ENCODE results near the gene ATP9B. TPM values are rescaled to one million over a fixed set of nuclear protein-coding genes. Genes with fewer than 3 reads are reported as not detected.

The ATP9B gene
- total and polyA plus RNA-seq, 10 donors = 7.5 to 58.4 (median 42.7) TPM

DNA sequence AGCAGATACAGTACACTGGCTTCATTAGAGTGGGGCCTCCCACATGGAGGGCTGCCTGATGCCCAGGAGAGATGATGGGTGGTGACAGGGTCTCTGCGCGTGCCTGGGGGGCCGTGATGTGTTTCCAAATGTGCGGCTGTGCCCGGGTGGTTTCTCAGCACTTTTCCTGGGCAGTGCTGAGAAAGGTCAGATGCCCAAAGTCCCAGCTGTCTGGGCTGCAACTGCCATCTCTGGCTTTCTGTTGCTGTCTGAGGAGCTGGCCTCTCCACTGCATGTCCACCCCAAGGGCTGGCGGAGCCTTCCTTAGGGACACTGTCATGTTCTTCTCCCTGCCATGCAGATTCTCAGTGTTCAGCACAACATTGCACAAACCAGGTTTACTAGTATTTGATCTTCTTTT lies 263.9 kb downstream of the ATP9B start:
- 91 to 98% (median 97%) methylated on average over 6 of the region's 6 CpGs for WGBS, 5 donors
- no peak for TF ChIP-seq POLR2AphosphoS5 (IDR thresholded peaks at IDR 0.05)
- peaks cover 2 to 95% (median 36%) of the 10 kb centered on the region in 6 donors for H3K36me3 ChIP-seq
- H3K9me3 ChIP-seq = no peaks in the 10 kb centered on the region
- no peaks in the 10 kb centered on the region for H3K27me3 ChIP-seq (replicated peaks in 1 of 7)
- no peak overlapping the region for H3K4me3 ChIP-seq
- no peaks in the 10 kb centered on the region for H3K4me1 ChIP-seq
- H3K27ac ChIP-seq = no peak overlapping the region
- intact Hi-C loops (cut with DNase I; ENCODE audit: low total_unique reads) = no loop called here
- no peak for DNase-seq

DNA sequence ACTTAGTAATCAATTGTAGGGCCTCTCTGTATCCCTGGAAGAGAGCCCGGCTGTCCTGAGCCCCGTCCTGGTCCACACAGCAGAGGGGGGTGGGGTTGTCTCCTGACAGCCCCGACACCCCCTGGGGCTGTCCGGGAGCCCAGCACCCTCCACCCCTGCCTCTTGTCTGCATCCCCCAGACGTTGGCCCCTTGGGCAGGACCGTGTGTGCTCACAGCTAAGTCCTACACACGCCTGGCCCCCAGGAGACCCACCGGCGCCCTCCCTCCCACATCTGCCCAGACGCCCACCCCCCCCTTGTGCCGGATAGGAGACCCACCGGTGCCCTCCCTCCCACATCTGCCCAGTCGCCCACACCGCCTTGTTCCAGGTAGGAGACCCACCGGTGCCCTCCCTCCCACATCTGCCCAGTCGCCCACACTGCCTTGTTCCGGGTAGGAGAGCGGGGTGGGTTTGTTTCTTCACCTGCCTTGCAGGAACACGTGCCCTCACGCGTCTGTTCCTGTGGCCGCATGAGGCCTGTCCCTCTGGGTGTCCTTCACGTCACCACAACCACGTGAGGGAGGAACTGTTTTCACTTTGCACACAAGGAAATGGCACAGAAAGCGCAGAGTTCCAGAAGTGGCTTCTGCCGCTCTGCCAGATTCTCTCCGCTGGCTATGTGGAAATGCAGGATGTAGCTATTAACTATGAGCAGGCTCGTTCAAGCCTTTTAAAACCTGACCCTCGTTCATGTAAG lies 265.5 kb downstream of the ATP9B start:
- intact Hi-C loops (cut with DNase I; ENCODE audit: low total_unique reads) = no loop called here
- no peak overlapping the region for H3K4me3 ChIP-seq
- no peak for DNase-seq
- H3K27me3 ChIP-seq (replicated peaks in 1 of 7) = no peaks in the 10 kb centered on the region
- H3K27ac ChIP-seq = no peak overlapping the region
- peaks cover 0 to 11% (median 0%) of the 10 kb centered on the region in 8 donors for H3K9me3 ChIP-seq
- no peaks in the 10 kb centered on the region for H3K4me1 ChIP-seq
- WGBS, 5 donors = 83 to 90% (median 88%) methylated on average over 27 to 29 of the region's 29 CpGs
- TF ChIP-seq POLR2AphosphoS5 (IDR thresholded peaks at IDR 0.05) (peak in 1 of 3 donors; percentile 14), POLR2A (IDR thresholded peaks at IDR 0.05) (no peak)
- TF ChIP-seq, protein P1, sequence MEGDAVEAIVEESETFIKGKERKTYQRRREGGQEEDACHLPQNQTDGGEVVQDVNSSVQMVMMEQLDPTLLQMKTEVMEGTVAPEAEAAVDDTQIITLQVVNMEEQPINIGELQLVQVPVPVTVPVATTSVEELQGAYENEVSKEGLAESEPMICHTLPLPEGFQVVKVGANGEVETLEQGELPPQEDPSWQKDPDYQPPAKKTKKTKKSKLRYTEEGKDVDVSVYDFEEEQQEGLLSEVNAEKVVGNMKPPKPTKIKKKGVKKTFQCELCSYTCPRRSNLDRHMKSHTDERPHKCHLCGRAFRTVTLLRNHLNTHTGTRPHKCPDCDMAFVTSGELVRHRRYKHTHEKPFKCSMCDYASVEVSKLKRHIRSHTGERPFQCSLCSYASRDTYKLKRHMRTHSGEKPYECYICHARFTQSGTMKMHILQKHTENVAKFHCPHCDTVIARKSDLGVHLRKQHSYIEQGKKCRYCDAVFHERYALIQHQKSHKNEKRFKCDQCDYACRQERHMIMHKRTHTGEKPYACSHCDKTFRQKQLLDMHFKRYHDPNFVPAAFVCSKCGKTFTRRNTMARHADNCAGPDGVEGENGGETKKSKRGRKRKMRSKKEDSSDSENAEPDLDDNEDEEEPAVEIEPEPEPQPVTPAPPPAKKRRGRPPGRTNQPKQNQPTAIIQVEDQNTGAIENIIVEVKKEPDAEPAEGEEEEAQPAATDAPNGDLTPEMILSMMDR (IDR thresholded peaks at IDR 0.05 in 8 of 11, conservative IDR thresholded peaks at IDR 0.05 in 3 of 11) = no peak
- H3K36me3 ChIP-seq = peaks cover 2 to 98% (median 39%) of the 10 kb centered on the region in 6 donors

DNA sequence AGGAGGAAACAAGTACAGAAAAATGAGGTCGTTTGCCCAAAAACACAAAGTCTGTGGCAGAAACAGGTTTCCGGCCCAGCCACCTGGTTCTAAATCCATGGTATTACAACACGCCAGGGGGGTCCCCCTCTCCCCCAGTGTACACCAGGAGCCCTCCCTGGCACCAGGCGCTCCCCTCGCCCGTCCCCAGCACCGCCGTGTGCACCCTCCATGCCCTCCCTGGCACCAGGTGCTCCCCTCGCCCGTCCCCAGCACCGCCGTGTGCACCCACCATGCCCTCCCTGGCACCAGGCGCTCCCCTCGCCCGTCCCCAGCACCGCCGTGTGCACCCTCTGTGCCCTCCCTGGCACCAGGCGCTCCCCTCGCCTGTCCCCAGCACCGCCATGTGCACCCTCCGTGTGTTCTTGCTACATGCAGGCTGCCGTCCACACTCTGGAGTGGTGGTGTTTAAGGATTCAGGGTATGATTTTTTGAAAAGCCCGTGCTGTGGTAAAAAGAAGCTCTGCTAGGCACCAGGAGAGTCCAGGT lies 266.7 kb downstream of the ATP9B start:
- intact Hi-C loops (cut with DNase I; ENCODE audit: low total_unique reads) = no loop called here
- no peaks in the 10 kb centered on the region for H3K4me1 ChIP-seq
- no peak for DNase-seq
- no peaks in the 10 kb centered on the region for H3K27me3 ChIP-seq (replicated peaks in 1 of 7)
- H3K27ac ChIP-seq = no peak overlapping the region
- no peak overlapping the region for H3K4me3 ChIP-seq
- TF ChIP-seq POLR2AphosphoS5 (IDR thresholded peaks at IDR 0.05) (no peak), POLR2A (IDR thresholded peaks at IDR 0.05) (no peak)
- TF ChIP-seq, protein P1 (IDR thresholded peaks at IDR 0.05 in 8 of 11, conservative IDR thresholded peaks at IDR 0.05 in 3 of 11) = no peak
- H3K9me3 ChIP-seq = peaks cover 0 to 11% (median 0%) of the 10 kb centered on the region in 8 donors
- H3K36me3 ChIP-seq = peaks cover 2 to 98% (median 30%) of the 10 kb centered on the region in 6 donors
- 95 to 97% (median 97%) methylated on average over 21 to 23 of the region's 23 CpGs for whole genome bisulfite sequencing, 5 donors

DNA sequence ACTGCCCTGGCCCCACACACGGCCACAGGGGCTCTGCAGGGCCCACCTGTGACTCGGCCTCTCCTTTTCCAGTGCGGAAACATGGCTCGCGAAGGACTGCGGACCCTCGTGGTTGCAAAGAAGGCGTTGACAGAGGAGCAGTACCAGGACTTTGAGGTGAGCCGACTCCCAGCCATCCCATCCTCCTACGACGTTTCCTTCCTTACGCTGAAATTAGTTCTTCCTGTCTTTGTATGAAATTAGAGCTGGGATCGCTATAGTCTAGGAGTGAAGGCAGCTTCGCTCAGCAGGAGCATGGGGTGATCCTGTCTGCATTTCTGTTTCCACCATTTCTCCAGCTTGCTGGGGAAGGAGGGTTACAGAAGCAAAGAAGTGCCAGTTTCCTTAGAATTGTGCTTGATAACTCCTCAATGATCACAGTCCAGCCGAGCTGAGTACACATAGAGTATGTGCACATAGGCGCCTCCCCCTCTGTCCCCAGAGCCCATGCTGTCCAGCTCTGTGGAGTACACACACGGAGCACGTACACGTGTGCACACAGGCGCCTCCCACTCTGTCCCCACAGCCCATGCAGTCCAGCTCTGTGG lies 267.5 kb downstream of the ATP9B start:
- Histone ChIP-seq H3K36me3 (peaks cover 2 to 94% (median 28%) of the 10 kb centered on the region in 6 donors), H3K4me3 (no peak overlapping the region), H3K9me3 (peaks cover 0 to 11% (median 0%) of the 10 kb centered on the region in 8 donors), H3K27me3 (replicated peaks in 1 of 7) (no peaks in the 10 kb centered on the region), H3K27ac (no peak overlapping the region), H3K4me1 (no peaks in the 10 kb centered on the region)
- intact Hi-C loops (cut with DNase I; ENCODE audit: low total_unique reads) = no loop called here
- TF ChIP-seq, protein P1 (IDR thresholded peaks at IDR 0.05 in 8 of 11, conservative IDR thresholded peaks at IDR 0.05 in 3 of 11) = no peak
- no peak for TF ChIP-seq POLR2AphosphoS5 (IDR thresholded peaks at IDR 0.05)
- TF ChIP-seq POLR2A (IDR thresholded peaks at IDR 0.05) = no peak
- DNase-seq = no peak
- WGBS, 5 donors = 81 to 94% (median 82%) methylated on average over 20 of the region's 20 CpGs

Measured in spleen (tissue), 11 donors.